ENCODE measurements around the gene SUSD4. TPM values are rescaled to one million over a fixed set of nuclear protein-coding genes. Genes with fewer than 3 reads are reported as not detected.

SUSD4 gene
- total and polyA plus RNA-seq, 9 of the 15 experiments (the other 6 are each of a cell fraction or from before 2014, with no cell fraction given): 0.06 to 1.7 (median 0.09) TPM; not detected in 4

- TF ChIP-seq CHD7 (IDR thresholded peaks at IDR 0.05; ENCODE audit: low read depth, low read length): no peak
- TF ChIP-seq TFAM (CRISPR knock-in tag; conservative IDR thresholded peaks at IDR 0.05): no peak
- TF ChIP-seq ZKSCAN1 (IDR thresholded peaks at IDR 0.05; ENCODE audit: low read depth, low read length): no peak
- no peak for TF ChIP-seq ZNF274 (IDR thresholded peaks at IDR 0.05; ENCODE audit: borderline replicate concordance, low read depth, low read length)
- no peak for TF ChIP-seq ZFP30 (CRISPR knock-in tag; IDR thresholded peaks at IDR 0.05; ENCODE audit: borderline replicate concordance)
- TF ChIP-seq CEBPG (CRISPR knock-in tag; IDR thresholded peaks at IDR 0.05): no peak
- no peak for TF ChIP-seq CEBPG (tag; conservative IDR thresholded peaks at IDR 0.05 in 1 of 2, IDR thresholded peaks at IDR 0.05 in 1 of 2)
- TF ChIP-seq POU5F1 (IDR thresholded peaks at IDR 0.05; ENCODE audit: borderline replicate concordance, low read depth, low read length, partially characterized antibody): no peak
- no peak for TF ChIP-seq CREB5 (CRISPR knock-in tag; IDR thresholded peaks at IDR 0.05)
- no peak for TF ChIP-seq ZNF436 (CRISPR knock-in tag; IDR thresholded peaks at IDR 0.05)
- no peak for TF ChIP-seq MXI1 (IDR thresholded peaks at IDR 0.05; ENCODE audit: low read depth, low read length)
- TF ChIP-seq ZNF316 (IDR thresholded peaks at IDR 0.05): no peak
- TF ChIP-seq HMGN3 (IDR thresholded peaks at IDR 0.05; ENCODE audit: borderline replicate concordance, extremely low read depth, insufficient read length, low read depth, low read length): no peak
- no peak for TF ChIP-seq MECOM (CRISPR knock-in tag; IDR thresholded peaks at IDR 0.05)
- TF ChIP-seq WHSC1 (IDR thresholded peaks at IDR 0.05; ENCODE audit: low read length): no peak
Measured at GRCh38 chr1:223307544-223307943, 56.4 kb downstream of the SUSD4 start (continued).

All from K562 (cell line).